HepG2 (cell line): ENCODE data around the gene TECTB. TPM values are rescaled to one million over a fixed set of nuclear protein-coding genes. Genes with fewer than 3 reads are reported as not detected.

Experiments used
- ATAC-seq: fragments of 200-7000 bp; cut with Tn5 transposase; 3 replicates; pipeline ENCODE4 v1.9.1; 2020; ENCODE audit warnings: mild to moderate bottlenecking, moderate library complexity
- BruUV-seq: library from RNA; stranded (reverse); fragments of 400-500 nt; replicated peaks from 2 replicates; lab custom pipeline; 2021; lab: Mats Ljungman, UMichigan
- CTCF ChIA-PET: fragments of 300-600 bp; formaldehyde crosslinking; extraction: SDS; loops from one replicate; lab custom pipeline; 2021; ENCODE audit warnings: low total read pairs, inconsistent platforms, low intra/inter-chr PET ratio; lab: Yijun Ruan, JAX
- POLR2A ChIA-PET: fragments of 350-600 bp; sonication (Branson Sonifier 250); formaldehyde crosslinking; loops from one replicate; lab custom pipeline; 2020; ENCODE audit warnings: antibody characterized with exemption, inconsistent platforms; lab: Yijun Ruan, JAX
- DNase-seq: peaks from one replicate; pipeline ENCODE4 v3.0.0-alpha.2; 2015; ENCODE audit warnings: low spot score
- FAIRE-seq: peaks from 3 replicates; lab custom pipeline; 2011; peaks lifted over from hg19 to GRCh38; lab: Jason Lieb, UNC
- H2AFZ ChIP-seq: one replicate; pipeline ENCODE4 v1.6.1; 2011; ENCODE audit warnings: low read length, inconsistent platforms
- H3K27ac ChIP-seq: fragments of 300-600 bp; 3 replicates; pipeline ENCODE4 v1.8.0; 2011; ENCODE audit warnings: mixed run types, mild to moderate bottlenecking, mixed read lengths, low read length, inconsistent platforms; ENCODE audit not compliant: insufficient read depth; ENCODE audit errors: extremely low read length
- H3K27me3 ChIP-seq, 2 experiments: fragments of 200-600 bp in 1 of 2; 2 replicates in 1 of 2; 3 replicates in 1 of 2; pipeline versions ENCODE4 v1.6.0 to v1.8.0; 2011; ENCODE audit warnings: low read length in 2 of 2, mild to moderate bottlenecking in 2 of 2, moderate library complexity in 2 of 2, inconsistent platforms in 1 of 2; ENCODE audit not compliant: insufficient read depth in 2 of 2, control insufficient read depth in 1 of 2
- H3K36me3 ChIP-seq, 2 experiments: fragments of 200-600 bp in 1 of 2; replicated peaks in 1 of 2; 2 replicates in 1 of 2; 3 replicates in 1 of 2; pipeline versions ENCODE4 v1.5.1 to v1.8.0; 2011; ENCODE audit warnings: low read length in 2 of 2, inconsistent platforms in 1 of 2; ENCODE audit not compliant: insufficient read depth in 2 of 2, control insufficient read depth in 1 of 2
- H3K4me1 ChIP-seq: 2 replicates; pipeline ENCODE4 v1.5.1; 2012; ENCODE audit warnings: low read length, inconsistent platforms; ENCODE audit not compliant: insufficient read depth
- H3K4me2 ChIP-seq: 2 replicates; pipeline ENCODE4 v1.6.0; 2011; ENCODE audit warnings: low read depth, low read length, inconsistent platforms
- H3K4me3 ChIP-seq, 3 experiments: fragments of 200-600 bp in 1 of 3; sonication (generic), shearing (Covaris generic) in 1 of 3; replicated peaks in 1 of 3; 2 replicates each; pipeline ENCODE4 v1.5.1; 2011 to 2016; ENCODE audit warnings: low read length in 3 of 3, inconsistent platforms in 2 of 3, low read depth in 2 of 3, mild to moderate bottlenecking in 2 of 3, control low read depth in 1 of 3, mixed read lengths in 1 of 3; ENCODE audit not compliant: insufficient read depth in 1 of 3
- H3K79me2 ChIP-seq: one replicate; pipeline ENCODE4 v1.6.1; 2011; ENCODE audit warnings: low read length, inconsistent platforms; ENCODE audit not compliant: insufficient read depth
- H3K9ac ChIP-seq: 2 replicates; pipeline ENCODE4 v1.6.0; 2011; ENCODE audit warnings: mild to moderate bottlenecking, low read depth, low read length, inconsistent platforms; ENCODE audit not compliant: insufficient read depth
- H3K9me3 ChIP-seq: 2 replicates; pipeline ENCODE4 v1.5.1; 2012; ENCODE audit warnings: mild to moderate bottlenecking, low read length
- H4K20me1 ChIP-seq: 2 replicates; pipeline ENCODE4 v1.6.0; 2011; ENCODE audit warnings: inconsistent platforms, mild to moderate bottlenecking, low read length, moderate library complexity; ENCODE audit not compliant: insufficient read depth
- ATF7-NPFF ChIP-seq: sonication (generic); formaldehyde crosslinking; IDR thresholded peaks from 2 replicates; pipeline ENCODE4 v1.8.1; 2023; ENCODE audit warnings: mild to moderate bottlenecking, low read depth, missing genetic modification reagents, moderate library complexity
- DNMT1 ChIP-seq: sonication (generic); formaldehyde crosslinking; IDR thresholded peaks from 2 replicates; pipeline ENCODE4 v1.5.1; 2020; ENCODE audit warnings: mild to moderate bottlenecking, missing genetic modification reagents
- ELF4 ChIP-seq: sonication (generic); formaldehyde crosslinking; IDR thresholded peaks from 2 replicates; pipeline ENCODE4 v1.5.0; 2020; ENCODE audit warnings: missing genetic modification reagents, mild to moderate bottlenecking, moderate library complexity, borderline replicate concordance
- HIVEP1 ChIP-seq: sonication (generic); formaldehyde crosslinking; IDR thresholded peaks from 2 replicates; pipeline ENCODE4 v1.4.0; 2020; ENCODE audit warnings: mild to moderate bottlenecking, missing genetic modification reagents
- HNF1B ChIP-seq: sonication (generic); formaldehyde crosslinking; IDR thresholded peaks from 2 replicates; pipeline ENCODE4 v1.5.1; 2020; ENCODE audit warnings: mild to moderate bottlenecking, moderate library complexity, missing genetic modification reagents
- NFATC3 ChIP-seq: sonication (generic); formaldehyde crosslinking; IDR thresholded peaks from 2 replicates; pipeline ENCODE4 v1.5.1; 2020; ENCODE audit warnings: mild to moderate bottlenecking, missing genetic modification reagents
- PCBP1 ChIP-seq: fragments of 200-400 bp; formaldehyde crosslinking; IDR thresholded peaks from 2 replicates; pipeline ENCODE4 v1.6.1; 2017; ENCODE audit warnings: mild to moderate bottlenecking, low read depth, low read length, borderline replicate concordance
- POLR2G ChIP-seq: fragments of 200-400 bp; formaldehyde crosslinking; IDR thresholded peaks from 2 replicates; pipeline ENCODE4 v1.6.1; 2018; ENCODE audit warnings: mild to moderate bottlenecking, low read depth, low read length, moderate library complexity
- TBL1XR1 ChIP-seq: fragments of 150-350 bp; IDR thresholded peaks from 2 replicates; pipeline ENCODE4 v1.6.1; 2014; ENCODE audit warnings: borderline replicate concordance, low read length; ENCODE audit not compliant: partially characterized antibody
- ZNF207 ChIP-seq: fragments of 450-650 bp; IDR thresholded peaks from 2 replicates; pipeline ENCODE4 v1.6.1; 2016; ENCODE audit warnings: antibody characterized with exemption, borderline replicate concordance
- ZNF350 ChIP-seq: sonication (generic); formaldehyde crosslinking; IDR thresholded peaks from 2 replicates; pipeline ENCODE4 v1.4.0; 2020; ENCODE audit warnings: mild to moderate bottlenecking, low read depth, missing genetic modification reagents, borderline replicate concordance
- ZNF629 ChIP-seq: sonication (generic); formaldehyde crosslinking; conservative IDR thresholded peaks from 2 replicates; pipeline ENCODE4 v1.5.0; 2020; ENCODE audit warnings: missing genetic modification reagents
- WGBS: methylation state at CpG from one replicate; pipeline ENCODE4 v1.1.6; 2017; ENCODE audit warnings: low lambda C conversion rate; 5-methylcytosine and 5-hydroxymethylcytosine counted together
- in situ Hi-C: cut with HindIII; loops from 2 replicates; pipeline ENCODE4 v1.10.0; 2017; ENCODE audit warnings: low pct_unique_long_range_greater_than_20kb; ENCODE audit not compliant: extremely low pct_ligation_motif_present
- intact Hi-C: fragments of 100-400 bp; cut with micrococcal nuclease; formaldehyde crosslinking; loops from one replicate; pipeline ENCODE4 v1.10.0; 2022; ENCODE audit not compliant: unreplicated experiment
- polyA plus RNA-seq, 8 experiments: library from polyadenylated mRNA; depleted of rRNA in 3 of 8; stranded (reverse) in 7 of 8; unstranded in 1 of 8; fragments of >200 nt; fragmentation: Illumina TruSeq in 4 of 8; extraction: Trizol in 4 of 8; gene quantifications; 2 replicates each; pipeline versions ENCODE4 v1.2.1 to v1.2.3, GENCODE V29; 2011 to 2016; ENCODE audit warnings: low read depth in 4 of 8, missing spikeins in 1 of 8, mixed read lengths in 1 of 8; ENCODE audit not compliant: insufficient read depth in 1 of 8
- total RNA-seq, 5 experiments: library from RNA; depleted of rRNA; stranded (reverse); fragments of >200 nt; fragmentation: Illumina TruSeq; extraction: Trizol; gene quantifications; 2 replicates each; pipeline ENCODE4 v1.2.3, GENCODE V29; 2016; ENCODE audit warnings: low read depth in 1 of 5
- TF ChIP-seq, protein P1 (sequence below): sonication (generic); formaldehyde crosslinking; IDR thresholded peaks from 2 replicates; pipeline ENCODE4 v1.8.0; 2022; ENCODE audit warnings: missing genetic modification reagents, mild to moderate bottlenecking, moderate library complexity, borderline replicate concordance
- TF ChIP-seq, protein P2 (sequence below): IDR thresholded peaks from 2 replicates; pipeline ENCODE4 v1.6.1; 2018; ENCODE audit warnings: missing genetic modification reagents

TECTB gene
- total and polyA plus RNA-seq, 2 of the 13 experiments (the other 11 are each of a cell fraction or from before 2014, with no cell fraction given) = 0.78 to 1.8 TPM

DNA sequence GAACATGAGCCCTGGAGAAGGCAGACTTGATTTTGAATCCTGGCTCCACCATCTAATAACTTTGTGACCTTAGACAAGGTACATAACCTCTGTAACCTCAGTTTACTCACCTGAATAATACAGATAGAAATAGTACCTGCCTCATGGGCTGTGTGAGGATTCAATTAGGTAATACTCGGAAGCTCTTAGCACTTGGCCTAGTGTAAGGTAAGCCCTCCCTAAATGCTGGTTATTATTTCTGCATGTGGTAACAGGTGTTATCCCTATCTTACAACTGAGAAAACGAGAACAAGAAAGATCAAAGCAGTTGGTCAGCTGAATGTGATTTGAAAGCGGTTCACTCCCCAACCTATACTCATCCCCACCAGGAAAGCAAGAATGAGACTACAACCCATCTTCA, 62.0 kb downstream of the TECTB start:
- Histone ChIP-seq H3K4me3 (no peak overlapping the region), H3K27ac (no peak overlapping the region), H4K20me1 (no peaks in the 10 kb centered on the region), H3K4me2 (no peak overlapping the region), H3K27me3 (no peaks in the 10 kb centered on the region), H3K9me3 (no peaks in the 10 kb centered on the region), H3K79me2 (no peaks in the 10 kb centered on the region), H3K36me3 (no peaks in the 10 kb centered on the region), H3K4me1 (peaks cover 31% of the 10 kb centered on the region), H2AFZ (no peak overlapping the region), H3K9ac (no peak overlapping the region)
- intact Hi-C loops (no loop called here), in situ Hi-C loops (loop anchor here (25.0 kb wide), 1 partner anchor 92 kb away; the partner anchor contains the start of genes VTI1A and ZDHHC6)
- TF ChIP-seq POLR2G (no peak), ELF4 (CRISPR knock-in tag) (no peak), ZNF350 (CRISPR knock-in tag) (no peak), PCBP1 (no peak), ATF7-NPFF (CRISPR knock-in tag) (no peak), NFATC3 (CRISPR knock-in tag) (no peak), HNF1B (CRISPR knock-in tag) (no peak), ZNF629 (CRISPR knock-in tag) (no peak), TBL1XR1 (no peak), ZNF207 (no peak), HIVEP1 (CRISPR knock-in tag) (no peak), DNMT1 (CRISPR knock-in tag) (no peak)
- TF ChIP-seq, protein P1, sequence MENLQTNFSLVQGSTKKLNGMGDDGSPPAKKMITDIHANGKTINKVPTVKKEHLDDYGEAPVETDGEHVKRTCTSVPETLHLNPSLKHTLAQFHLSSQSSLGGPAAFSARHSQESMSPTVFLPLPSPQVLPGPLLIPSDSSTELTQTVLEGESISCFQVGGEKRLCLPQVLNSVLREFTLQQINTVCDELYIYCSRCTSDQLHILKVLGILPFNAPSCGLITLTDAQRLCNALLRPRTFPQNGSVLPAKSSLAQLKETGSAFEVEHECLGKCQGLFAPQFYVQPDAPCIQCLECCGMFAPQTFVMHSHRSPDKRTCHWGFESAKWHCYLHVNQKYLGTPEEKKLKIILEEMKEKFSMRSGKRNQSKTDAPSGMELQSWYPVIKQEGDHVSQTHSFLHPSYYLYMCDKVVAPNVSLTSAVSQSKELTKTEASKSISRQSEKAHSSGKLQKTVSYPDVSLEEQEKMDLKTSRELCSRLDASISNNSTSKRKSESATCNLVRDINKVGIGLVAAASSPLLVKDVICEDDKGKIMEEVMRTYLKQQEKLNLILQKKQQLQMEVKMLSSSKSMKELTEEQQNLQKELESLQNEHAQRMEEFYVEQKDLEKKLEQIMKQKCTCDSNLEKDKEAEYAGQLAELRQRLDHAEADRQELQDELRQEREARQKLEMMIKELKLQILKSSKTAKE = no peak
- TF ChIP-seq, protein P2, sequence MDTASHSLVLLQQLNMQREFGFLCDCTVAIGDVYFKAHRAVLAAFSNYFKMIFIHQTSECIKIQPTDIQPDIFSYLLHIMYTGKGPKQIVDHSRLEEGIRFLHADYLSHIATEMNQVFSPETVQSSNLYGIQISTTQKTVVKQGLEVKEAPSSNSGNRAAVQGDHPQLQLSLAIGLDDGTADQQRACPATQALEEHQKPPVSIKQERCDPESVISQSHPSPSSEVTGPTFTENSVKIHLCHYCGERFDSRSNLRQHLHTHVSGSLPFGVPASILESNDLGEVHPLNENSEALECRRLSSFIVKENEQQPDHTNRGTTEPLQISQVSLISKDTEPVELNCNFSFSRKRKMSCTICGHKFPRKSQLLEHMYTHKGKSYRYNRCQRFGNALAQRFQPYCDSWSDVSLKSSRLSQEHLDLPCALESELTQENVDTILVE (CRISPR knock-in tag) = no peak
- ChIA-PET CTCF (no interaction called here), POLR2A (no interaction called here)
- 20% methylated on average over 3 of the region's 3 CpGs for WGBS
- no TSS peak for BruUV-seq
- no peak for FAIRE-seq
- no peak for ATAC-seq
- DNase-seq = no peak
